Ammon's horn (tissue), 1 donor: ENCODE results near the gene IGHMBP2.

Experiments
- DNase-seq: peaks from one replicate; pipeline ENCODE4 v3.0.0-alpha.2; 2016; ENCODE audit warnings: low spot score

IGHMBP2 gene

DNA sequence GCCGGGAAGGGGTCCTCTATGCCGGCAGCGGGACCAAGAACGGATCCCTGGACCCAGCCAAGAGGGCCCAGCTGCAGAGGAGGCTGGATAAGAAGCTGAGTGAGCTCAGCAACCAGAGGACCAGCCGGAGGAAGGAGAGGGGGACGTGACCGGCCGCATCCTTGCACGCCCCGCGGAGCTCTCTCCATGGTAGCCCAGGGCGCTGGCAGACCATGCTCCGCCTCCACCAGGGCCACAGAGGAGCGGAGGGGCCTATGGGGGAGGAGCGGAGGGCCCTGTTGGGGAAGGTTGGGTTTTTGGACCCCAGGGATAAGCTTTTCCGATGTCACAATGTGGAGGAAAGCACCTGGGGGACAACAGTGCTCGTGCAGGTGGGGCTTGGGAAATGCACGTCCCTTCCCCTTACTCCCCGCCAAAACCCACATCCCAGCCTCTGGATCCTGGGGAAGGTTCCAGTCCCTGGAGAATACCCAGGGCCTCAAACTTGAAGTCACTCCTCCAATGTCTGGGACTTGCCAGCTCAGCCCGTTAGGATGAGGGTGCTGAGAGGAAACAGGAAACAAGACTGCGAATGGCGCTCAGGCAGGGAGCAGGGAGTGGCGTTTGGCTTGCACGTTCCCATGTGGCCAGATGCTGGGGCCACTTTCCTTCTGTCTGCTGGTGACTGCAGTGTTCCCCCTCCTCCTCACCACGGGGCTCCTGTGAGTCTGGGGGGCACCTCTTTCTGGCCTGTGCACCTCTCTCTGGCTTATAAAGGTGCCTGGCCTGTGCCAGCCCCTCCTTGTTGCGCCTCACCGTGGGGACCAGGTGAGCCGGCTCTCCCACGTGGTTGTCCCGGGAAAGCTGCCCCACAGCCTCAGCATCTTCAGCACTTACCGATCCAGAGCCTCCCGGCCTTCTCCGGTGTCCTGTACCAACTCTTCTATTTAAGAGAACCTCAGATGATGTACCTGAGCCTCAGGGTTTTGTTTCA lies 36.2 kb downstream of the IGHMBP2 start:
- DNase-seq = no peak

GRCh38 chr11:68940651-68941323 lies 37.1 kb downstream of the IGHMBP2 start:
- DNase-seq = no peak

GRCh38 chr11:68941324-68942094 lies 37.8 kb downstream of the IGHMBP2 start:
- DNase-seq = no peak

DNA sequence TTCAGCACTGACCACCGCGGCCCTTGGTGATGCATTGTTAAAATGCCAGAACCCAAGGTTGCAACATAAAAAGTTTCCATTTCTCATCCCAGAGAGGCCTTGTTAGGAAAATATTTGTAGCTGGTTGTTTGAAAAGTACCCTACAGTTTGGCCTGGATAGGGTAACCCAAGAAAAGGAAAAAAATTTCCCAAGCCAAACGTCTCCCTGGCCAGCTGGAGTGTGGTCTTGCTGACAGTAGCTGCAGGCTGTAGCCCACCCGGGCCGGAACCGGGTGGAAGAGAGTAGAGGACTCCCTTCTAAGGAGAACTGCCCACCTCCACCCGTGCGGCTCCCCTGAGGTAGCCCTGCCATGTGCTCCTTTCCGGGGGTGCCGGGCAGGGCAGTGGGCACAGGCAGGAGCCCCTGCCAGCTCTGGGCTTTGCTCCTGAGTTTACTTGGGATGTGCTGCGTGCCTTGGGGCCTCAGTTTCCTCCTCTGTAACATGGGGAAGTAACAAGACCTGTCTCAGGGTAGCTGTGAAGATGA lies 38.5 kb downstream of the IGHMBP2 start:
- DNase-seq = no peak

- DNase-seq = peak; percentile 16
Measured at GRCh38 chr11:68942751-68943271, 39.1 kb downstream of the IGHMBP2 start.

GRCh38 chr11:68946416-68947090 lies 42.9 kb downstream of the IGHMBP2 start:
- DNase-seq = no peak

DNA sequence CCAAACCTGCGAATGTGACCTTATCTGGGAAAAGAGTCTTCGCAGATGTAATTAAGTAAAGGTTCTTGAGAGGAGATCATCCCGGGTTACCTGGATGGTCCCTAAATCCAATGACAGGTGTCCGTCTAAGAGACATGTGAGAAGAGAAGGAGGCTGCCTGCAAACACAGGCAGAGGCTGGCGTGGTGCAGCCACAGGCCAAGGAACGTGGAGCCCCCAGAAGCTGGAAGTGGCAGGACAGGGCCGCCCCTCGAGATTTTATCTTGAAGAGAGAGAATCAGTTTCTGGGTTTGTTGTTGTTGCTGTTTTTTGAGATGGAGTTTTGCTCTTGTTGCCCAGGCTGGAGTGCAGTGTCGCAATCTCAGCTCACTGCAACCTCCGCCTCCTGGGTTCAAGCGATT lies 43.5 kb downstream of the IGHMBP2 start:
- DNase-seq = no peak

- no peak for DNase-seq
Measured at GRCh38 chr11:68948496-68948895, 44.8 kb downstream of the IGHMBP2 start.

GRCh38 chr11:68948935-68949334 lies 45.2 kb downstream of the IGHMBP2 start:
- no peak for DNase-seq

GRCh38 chr11:68950270-68950669 lies 46.6 kb downstream of the IGHMBP2 start:
- DNase-seq = no peak

GRCh38 chr11:68950762-68951161 lies 47.1 kb downstream of the IGHMBP2 start:
- no peak for DNase-seq

DNA sequence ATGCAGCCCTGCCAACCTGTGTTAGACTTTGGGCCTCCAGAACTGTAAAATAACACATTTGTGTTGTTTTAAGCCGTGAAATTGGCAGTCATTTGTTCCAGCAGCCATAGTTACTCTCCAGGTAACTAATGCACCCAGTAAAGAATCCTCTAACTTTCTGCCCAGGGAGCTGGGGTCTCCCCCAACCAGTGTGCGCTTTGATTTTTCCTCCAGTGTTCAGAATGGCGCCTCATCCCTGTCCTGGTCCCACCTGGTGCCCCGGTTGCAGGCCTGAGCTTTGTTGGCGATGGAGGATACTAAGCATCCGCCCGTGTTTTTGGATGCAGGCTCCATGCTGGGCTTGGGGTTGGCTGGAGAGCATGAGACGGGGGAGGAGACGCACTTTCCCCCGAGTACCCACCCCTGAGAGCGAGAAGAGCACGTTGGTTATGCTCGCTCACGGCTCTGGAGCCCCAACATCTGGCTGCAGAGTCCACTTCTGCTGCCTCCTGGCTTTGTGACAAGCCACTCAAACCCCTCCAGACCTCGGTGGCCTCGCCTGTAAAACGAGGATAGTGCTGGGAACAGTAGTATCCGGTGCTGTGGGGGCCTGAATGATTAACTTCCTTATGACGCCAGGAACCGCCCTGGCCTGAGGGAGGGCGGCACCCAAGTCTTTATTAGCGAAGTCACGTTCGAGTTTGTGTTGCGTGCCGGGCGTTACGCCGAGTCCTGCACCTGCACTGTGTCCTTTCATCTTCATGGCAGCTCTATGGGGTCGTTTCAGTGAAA lies 51.3 kb downstream of the IGHMBP2 start:
- no peak for DNase-seq

DNA sequence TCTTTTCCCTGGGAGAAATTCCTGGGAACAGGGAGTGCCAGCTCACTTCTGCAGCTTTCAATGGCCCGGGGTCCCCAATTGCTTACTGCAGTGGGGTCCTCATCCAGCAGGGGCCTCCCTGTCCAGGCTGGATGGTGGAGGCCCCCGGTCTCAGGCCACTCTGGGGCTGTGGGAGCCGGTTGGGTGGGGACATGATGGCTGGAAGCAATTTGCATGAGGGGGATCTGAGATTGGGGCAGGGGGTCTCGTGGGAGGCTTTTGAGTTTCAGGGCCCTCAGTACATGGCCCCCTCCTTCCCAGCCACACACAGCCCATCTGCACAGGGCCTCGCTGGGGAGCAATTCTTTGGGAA lies 51.9 kb downstream of the IGHMBP2 start:
- no peak for DNase-seq

- DNase-seq = no peak
Measured at GRCh38 chr11:68956142-68956541, 52.5 kb downstream of the IGHMBP2 start.

GRCh38 chr11:68956547-68957254 lies 53.0 kb downstream of the IGHMBP2 start:
- no peak for DNase-seq

- no peak for DNase-seq
Measured at GRCh38 chr11:68958211-68958610, 54.5 kb downstream of the IGHMBP2 start.

- DNase-seq = no peak
Measured at GRCh38 chr11:68959465-68960293, 56.0 kb downstream of the IGHMBP2 start.

- DNase-seq = no peak
Measured at GRCh38 chr11:68960294-68961071, 56.8 kb downstream of the IGHMBP2 start.
